GM13976 (cell line): ENCODE measurements around the gene PLLP.

ENCODE experiments used
- DNase-seq: peaks from one replicate; pipeline ENCODE4 v3.0.0; 2012; ENCODE audit warnings: low spot score
- in situ Hi-C: fragments of 300-500 bp; cut with MboI; formaldehyde crosslinking; loops from one replicate; pipeline ENCODE4 v1.12.0; 2022; ENCODE audit warnings: low sequenced_read_pairs, mixed read lengths, inconsistent platforms; ENCODE audit not compliant: unreplicated experiment
- TF ChIP-seq, protein P1 (sequence below): IDR thresholded peaks from 2 replicates; pipeline ENCODE4 v1.5.1; 2012; ENCODE audit warnings: borderline replicate concordance, mild to moderate bottlenecking; ENCODE audit not compliant: insufficient read depth; ENCODE audit errors: extremely low read depth, missing control alignments, control extremely low read depth

PLLP gene

GRCh38 chr16:57257455-57258070 lies 26.9 kb downstream of the PLLP start:
- no peak for DNase-seq
- TF ChIP-seq, protein P1, sequence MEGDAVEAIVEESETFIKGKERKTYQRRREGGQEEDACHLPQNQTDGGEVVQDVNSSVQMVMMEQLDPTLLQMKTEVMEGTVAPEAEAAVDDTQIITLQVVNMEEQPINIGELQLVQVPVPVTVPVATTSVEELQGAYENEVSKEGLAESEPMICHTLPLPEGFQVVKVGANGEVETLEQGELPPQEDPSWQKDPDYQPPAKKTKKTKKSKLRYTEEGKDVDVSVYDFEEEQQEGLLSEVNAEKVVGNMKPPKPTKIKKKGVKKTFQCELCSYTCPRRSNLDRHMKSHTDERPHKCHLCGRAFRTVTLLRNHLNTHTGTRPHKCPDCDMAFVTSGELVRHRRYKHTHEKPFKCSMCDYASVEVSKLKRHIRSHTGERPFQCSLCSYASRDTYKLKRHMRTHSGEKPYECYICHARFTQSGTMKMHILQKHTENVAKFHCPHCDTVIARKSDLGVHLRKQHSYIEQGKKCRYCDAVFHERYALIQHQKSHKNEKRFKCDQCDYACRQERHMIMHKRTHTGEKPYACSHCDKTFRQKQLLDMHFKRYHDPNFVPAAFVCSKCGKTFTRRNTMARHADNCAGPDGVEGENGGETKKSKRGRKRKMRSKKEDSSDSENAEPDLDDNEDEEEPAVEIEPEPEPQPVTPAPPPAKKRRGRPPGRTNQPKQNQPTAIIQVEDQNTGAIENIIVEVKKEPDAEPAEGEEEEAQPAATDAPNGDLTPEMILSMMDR = no peak
- in situ Hi-C loops = no loop called here

DNA sequence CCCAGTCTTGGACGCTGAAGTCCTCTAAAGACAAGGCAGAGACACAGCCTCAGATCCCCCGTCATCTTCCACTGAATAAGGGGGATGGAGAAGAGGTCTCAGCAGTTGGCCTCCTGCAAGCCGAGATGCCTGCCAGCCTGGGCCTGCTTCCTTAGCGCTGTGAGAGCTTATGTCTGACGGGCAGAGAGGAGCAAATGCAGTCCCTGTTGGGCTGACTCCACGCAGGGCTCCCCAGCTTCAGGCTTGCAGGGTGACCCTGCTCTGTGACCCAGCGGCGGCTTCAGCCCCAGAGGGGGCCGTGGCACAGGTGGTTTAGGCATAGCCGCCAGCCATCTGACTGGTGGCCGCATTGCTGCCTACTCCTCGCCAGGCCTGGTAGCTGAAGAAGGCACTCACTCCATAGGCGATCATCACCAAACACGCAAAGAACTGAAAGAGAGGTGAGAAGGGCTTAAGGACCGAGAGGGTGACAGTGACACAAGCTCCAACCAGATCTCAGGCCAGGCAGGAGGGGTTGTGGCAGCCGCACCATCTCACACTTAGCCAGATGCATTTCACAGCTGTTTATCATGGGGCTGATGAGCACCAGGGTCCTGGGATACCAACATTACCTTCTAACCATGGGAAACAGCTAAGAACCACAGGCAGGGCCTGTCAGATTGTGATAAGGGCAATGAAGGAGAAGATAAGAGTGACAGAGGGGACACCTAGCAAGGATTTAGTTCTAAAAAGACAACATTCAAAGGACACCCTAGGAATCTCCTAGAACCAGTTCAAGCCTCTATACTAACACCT lies 27.7 kb downstream of the PLLP start:
- in situ Hi-C loops = no loop called here
- no peak for DNase-seq
- TF ChIP-seq, protein P1 = no peak

DNA sequence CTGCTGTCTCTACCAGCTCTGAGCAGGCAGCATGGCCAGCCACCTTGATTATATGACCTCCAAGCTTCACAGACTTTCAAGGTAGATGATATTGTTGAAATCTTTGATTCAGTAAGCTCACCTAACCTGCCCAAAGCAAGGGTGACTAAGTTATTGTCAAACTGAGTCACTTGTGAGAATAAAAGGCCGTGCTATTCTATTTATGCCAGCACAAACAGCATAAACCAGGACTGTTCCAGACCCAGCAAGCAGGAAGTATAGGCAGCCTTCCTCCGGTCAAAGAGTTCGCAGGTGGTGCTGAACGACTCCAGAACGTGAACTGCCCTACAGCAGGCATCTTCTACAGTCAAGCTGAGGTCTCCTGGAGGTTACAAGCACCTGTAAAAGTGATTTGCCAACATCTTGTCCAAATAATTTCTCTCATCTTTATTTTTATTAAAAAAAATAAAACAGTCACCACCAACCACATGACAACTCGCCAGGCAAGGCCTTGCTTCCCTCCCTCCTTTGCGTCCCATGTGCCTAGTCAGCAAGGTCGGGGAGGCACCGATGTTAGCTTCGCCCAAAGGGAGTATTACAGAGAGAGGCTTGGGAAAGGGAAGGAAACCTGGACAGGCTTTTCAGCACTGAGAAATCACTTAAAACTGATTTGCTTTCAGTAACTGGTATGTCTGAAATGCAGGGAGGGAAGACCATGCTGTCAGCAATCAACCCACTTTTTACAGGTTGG lies 28.6 kb downstream of the PLLP start:
- in situ Hi-C loops = no loop called here

DNA sequence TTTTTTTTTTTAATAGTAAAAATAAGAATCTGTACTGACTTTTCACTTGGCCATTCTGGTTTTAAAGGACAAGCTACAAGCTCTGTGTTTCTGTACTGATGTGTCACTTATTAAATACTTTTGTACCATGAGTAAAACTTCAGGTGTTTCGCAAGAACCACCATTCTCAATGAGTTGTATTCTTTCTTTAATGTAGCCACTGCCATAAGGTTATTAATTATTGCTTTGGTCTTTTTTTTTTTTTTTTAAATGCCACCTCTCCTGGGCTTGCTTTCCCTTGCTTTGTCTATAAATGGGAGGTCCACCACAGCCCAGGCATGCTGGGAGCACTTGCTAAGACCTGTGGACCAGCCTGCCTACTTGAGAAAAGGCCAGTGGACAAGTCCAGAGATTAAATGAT lies 31.0 kb downstream of the PLLP start:
- TF ChIP-seq, protein P1 = no peak
- DNase-seq = no peak
- in situ Hi-C loops = no loop called here

More for the DNA sequence above, 28.6 kb downstream of the PLLP start:
- TF ChIP-seq, protein P1 = no peak
- DNase-seq = no peak

DNA sequence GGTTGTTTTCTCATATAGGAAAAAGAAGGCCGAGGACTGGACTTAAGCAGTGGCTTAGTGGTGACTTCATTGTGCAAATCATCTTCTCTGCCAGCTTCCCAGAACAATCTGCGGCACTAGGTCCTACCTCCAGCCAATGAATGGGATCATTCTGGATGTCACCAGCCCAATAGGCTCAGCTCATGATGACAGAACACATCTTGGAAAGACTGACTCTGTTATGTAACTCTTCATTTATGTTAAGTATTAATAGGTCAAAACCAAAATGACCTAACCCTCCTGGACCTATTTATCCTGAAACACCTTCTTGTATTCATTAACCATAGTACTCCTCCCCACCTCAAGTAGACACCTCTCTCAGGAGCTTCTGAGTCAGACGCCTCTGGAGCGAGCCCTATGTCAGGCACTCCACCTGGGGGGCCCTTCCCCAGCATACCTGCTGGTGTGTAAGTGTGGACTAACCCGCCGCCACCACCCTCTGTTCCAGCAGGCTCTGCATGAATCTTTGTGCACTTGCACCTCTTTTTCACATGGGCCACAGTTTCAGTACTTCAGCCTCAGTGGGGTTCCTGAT lies 32.2 kb downstream of the PLLP start:
- in situ Hi-C loops = no loop called here
- DNase-seq = no peak
- TF ChIP-seq, protein P1 = no peak

DNA sequence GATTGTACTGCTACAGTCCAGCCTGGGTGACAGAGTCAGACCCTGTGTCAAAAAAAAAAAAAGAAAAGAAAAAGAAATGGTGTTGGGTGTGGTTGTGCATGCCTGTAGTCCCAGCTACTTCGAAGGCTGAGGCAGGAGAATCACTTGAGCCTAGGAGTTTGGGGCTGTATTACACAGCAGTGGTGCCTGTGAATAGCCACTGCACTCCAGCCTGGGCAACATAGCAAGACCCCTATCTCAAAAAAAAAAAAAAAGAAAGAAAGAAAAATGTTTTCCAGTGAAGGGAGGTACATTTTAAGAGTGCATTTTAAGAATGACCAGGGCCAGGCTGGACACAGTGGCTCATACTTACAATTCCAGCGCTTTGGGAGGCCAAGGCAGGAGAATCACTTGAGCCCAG lies 33.1 kb downstream of the PLLP start:
- no peak for DNase-seq
- TF ChIP-seq, protein P1 = no peak
- in situ Hi-C loops = no loop called here
